Measurements from ENCODE around the gene WDR86.

DNA sequence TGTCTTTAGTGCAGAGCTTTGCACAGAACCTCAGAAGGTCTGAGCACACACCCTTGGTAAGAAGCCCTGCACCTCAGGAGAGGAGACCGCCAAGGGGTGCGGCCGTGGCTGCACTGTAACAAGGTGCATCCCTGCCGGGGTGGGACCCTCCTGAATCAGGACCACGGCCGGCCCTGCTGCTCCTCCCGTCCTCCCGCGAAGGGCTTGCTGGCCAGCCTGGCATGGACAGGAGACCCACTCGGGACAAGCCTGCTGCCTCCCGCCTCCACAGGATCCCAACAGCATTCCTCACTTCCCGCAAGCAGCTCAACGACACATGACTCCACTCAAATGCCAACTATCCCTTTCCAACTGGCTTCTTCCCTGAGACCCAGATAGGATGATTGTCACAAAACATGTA is 12.8 kb downstream of the WDR86 start:
- TF ChIP-seq POLR2A (IDR thresholded peaks at IDR 0.05; ENCODE audit: low read depth, low read length) = no peak
- TF ChIP-seq POLR2AphosphoS5 (IDR thresholded peaks at IDR 0.05; ENCODE audit: low read depth, low read length) = no peak
- TF ChIP-seq SPI1 (IDR thresholded peaks at IDR 0.05; ENCODE audit: low read depth, low read length) = no peak
- no peak for TF ChIP-seq POU2F2 (IDR thresholded peaks at IDR 0.05; ENCODE audit: low read depth, low read length)
